OCI-LY3 (cell line): Measurements from ENCODE around the gene BRPF3.

Source experiments
- H2AFZ ChIP-seq: fragments of 200-600, 300-600 bp; shearing (Covaris generic); 2 replicates; pipeline ENCODE4 v1.6.0; 2014; ENCODE audit warnings: antibody characterized with exemption, low read depth, low read length
- H3K27ac ChIP-seq: fragments of 200-600, 300-600 bp; sonication (generic); 2 replicates; pipeline ENCODE4 v1.5.1; 2014; ENCODE audit warnings: mild to moderate bottlenecking, low read length, moderate library complexity, mixed read lengths
- H3K27me3 ChIP-seq: fragments of 200-600, 300-600 bp; sonication (generic); 2 replicates; pipeline ENCODE4 v1.6.1; 2014; ENCODE audit warnings: low read depth, low read length, mixed read lengths
- H3K36me3 ChIP-seq: fragments of 200-600, 300-600 bp; sonication (generic); replicated peaks from 2 replicates; pipeline ENCODE3; 2014; ENCODE audit warnings: low read depth, low read length, mixed read lengths
- H3K4me1 ChIP-seq: fragments of 300-600, 200-600 bp; sonication (generic); 2 replicates; pipeline ENCODE4 v1.6.1; 2014; ENCODE audit warnings: low read length, mixed read lengths
- H3K4me2 ChIP-seq: fragments of 200-600, 300-600 bp; sonication (generic); 2 replicates; pipeline ENCODE4 v1.6.1; 2014; ENCODE audit warnings: low read length, mixed read lengths
- H3K4me3 ChIP-seq: fragments of 300-600, 200-600 bp; sonication (generic); 2 replicates; pipeline ENCODE4 v1.5.1; 2014; ENCODE audit warnings: antibody characterized with exemption, mild to moderate bottlenecking, low read length, moderate library complexity
- H3K79me2 ChIP-seq: fragments of 300-600, 200-600 bp; shearing (Covaris generic); 2 replicates; pipeline ENCODE4 v1.6.1; 2014; ENCODE audit warnings: mild to moderate bottlenecking, low read length, mixed read lengths
- H3K9ac ChIP-seq: fragments of 300-600, 200-600 bp; shearing (Covaris generic); 2 replicates; pipeline ENCODE4 v1.6.0; 2014; ENCODE audit warnings: mild to moderate bottlenecking, low read length, moderate library complexity
- H3K9me3 ChIP-seq: fragments of 200-600, 300-600 bp; shearing (Covaris generic); 2 replicates; pipeline ENCODE4 v1.6.1; 2014; ENCODE audit warnings: low read length, mixed read lengths; ENCODE audit not compliant: insufficient read depth
- H4K20me1 ChIP-seq: fragments of 200-600, 300-600 bp; sonication (generic); 2 replicates; pipeline ENCODE4 v1.6.1; 2016; ENCODE audit warnings: low read length, mixed read lengths; ENCODE audit not compliant: insufficient read depth
- EZH2phosphoT487 ChIP-seq: fragments of 200-600 bp; shearing (Covaris generic); IDR thresholded peaks from 2 replicates; pipeline ENCODE4 v1.6.1; 2018; ENCODE audit warnings: antibody characterized with exemption, mixed run types, low read depth
- TF ChIP-seq, protein P1 (sequence below): fragments of 200-600, 300-600 bp; sonication (generic); IDR thresholded peaks from 2 replicates; pipeline ENCODE4 v1.5.1; 2014; ENCODE audit warnings: antibody characterized with exemption, low read length, low read depth

The BRPF3 gene

DNA sequence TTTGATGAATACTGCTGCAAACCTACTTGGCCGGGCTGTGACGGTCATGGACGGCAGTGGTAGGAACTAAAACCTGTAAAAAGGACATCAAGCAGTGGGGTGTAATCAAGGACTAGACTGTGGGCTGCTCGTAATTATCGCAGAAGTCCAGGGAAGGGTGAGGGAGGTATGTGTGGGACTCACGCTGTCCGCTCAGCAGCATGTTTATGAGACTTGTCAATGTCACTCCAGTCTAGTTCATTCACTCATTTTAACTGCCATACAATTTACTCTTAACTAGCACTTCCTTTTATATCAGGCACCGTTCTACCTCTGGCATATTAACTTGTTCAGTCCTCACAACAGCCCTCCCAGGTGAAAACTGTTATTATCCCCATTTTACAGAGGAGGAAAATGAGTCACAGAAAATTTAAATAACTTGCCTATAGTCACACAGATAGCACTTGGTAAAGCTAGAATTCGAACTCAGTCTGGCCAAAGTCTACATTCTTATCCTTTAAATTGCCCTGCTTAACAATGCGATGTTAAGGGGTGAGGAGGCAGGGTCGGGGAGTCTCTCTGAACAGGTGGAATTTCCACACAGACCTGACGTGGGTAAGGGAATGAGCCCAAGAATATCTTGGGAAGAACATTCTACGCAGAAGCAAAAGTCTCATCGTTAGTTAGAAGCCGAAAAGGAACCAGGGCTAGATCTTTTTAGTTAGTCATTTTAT lies 77.4 kb downstream of the BRPF3 start:
- H3K27ac ChIP-seq = no peak overlapping the region
- H3K9me3 ChIP-seq = no peaks in the 10 kb centered on the region
- no peak overlapping the region for H3K4me2 ChIP-seq
- no peak overlapping the region for H3K9ac ChIP-seq
- H3K4me1 ChIP-seq = no peaks in the 10 kb centered on the region
- no peak for TF ChIP-seq EZH2phosphoT487
- TF ChIP-seq, protein P1, sequence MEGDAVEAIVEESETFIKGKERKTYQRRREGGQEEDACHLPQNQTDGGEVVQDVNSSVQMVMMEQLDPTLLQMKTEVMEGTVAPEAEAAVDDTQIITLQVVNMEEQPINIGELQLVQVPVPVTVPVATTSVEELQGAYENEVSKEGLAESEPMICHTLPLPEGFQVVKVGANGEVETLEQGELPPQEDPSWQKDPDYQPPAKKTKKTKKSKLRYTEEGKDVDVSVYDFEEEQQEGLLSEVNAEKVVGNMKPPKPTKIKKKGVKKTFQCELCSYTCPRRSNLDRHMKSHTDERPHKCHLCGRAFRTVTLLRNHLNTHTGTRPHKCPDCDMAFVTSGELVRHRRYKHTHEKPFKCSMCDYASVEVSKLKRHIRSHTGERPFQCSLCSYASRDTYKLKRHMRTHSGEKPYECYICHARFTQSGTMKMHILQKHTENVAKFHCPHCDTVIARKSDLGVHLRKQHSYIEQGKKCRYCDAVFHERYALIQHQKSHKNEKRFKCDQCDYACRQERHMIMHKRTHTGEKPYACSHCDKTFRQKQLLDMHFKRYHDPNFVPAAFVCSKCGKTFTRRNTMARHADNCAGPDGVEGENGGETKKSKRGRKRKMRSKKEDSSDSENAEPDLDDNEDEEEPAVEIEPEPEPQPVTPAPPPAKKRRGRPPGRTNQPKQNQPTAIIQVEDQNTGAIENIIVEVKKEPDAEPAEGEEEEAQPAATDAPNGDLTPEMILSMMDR = no peak
- H3K27me3 ChIP-seq = peaks cover 65% of the 10 kb centered on the region
- H3K36me3 ChIP-seq = no peaks in the 10 kb centered on the region
- no peaks in the 10 kb centered on the region for H4K20me1 ChIP-seq
- no peak overlapping the region for H2AFZ ChIP-seq
- no peaks in the 10 kb centered on the region for H3K79me2 ChIP-seq
- H3K4me3 ChIP-seq = no peak overlapping the region

DNA sequence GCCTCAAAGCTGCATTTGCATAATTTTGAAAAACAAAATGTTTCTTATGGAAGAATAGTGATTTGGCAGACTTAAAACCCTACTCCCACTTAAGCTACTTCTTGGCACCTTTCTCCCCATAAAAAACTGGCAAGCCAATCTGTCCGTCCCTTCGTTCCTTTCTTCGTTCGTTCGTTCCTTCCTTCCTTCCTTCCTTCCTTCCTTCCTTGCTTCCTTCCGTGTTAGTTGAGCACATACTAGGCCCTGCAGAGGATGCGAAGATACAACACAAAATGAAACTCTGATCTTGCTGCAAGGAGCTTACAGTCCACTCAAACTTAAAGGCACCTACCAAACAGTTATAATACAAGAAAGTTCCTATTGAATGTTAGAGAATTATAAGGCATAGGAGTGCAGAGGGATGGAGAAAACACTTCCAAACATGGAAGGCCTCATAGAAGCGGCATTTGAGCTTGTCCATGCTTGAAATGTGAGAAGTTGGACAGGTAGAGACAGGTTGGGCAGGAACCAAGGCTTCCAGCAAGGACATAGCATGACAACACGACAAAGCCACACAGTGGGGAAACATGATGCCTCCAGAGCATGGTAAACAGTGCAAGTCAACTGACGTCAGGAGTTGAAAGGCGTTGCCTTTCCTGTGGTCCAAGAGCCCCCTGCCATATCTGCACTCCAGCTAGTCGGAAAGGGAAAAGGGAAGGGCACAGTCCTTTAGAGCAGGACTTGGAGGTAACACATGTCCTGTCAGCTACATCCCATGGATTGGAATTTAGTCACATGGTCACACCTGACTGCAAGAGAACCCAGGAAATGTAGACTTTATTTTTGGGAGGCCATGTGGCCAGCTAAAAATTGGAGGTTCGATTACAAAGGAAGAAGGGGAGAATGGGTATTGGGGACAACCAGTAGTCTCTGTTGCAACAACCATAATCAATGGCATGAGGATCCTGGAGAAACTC lies 80.3 kb downstream of the BRPF3 start:
- H3K4me1 ChIP-seq = peaks cover 14% of the 10 kb centered on the region
- peaks cover 65% of the 10 kb centered on the region for H3K27me3 ChIP-seq
- no peaks in the 10 kb centered on the region for H4K20me1 ChIP-seq
- TF ChIP-seq EZH2phosphoT487 = no peak
- TF ChIP-seq, protein P1 = no peak
- H2AFZ ChIP-seq = no peak overlapping the region
- H3K4me2 ChIP-seq = no peak overlapping the region
- no peak overlapping the region for H3K4me3 ChIP-seq
- H3K9me3 ChIP-seq = no peaks in the 10 kb centered on the region
- H3K27ac ChIP-seq = no peak overlapping the region
- H3K9ac ChIP-seq = no peak overlapping the region
- H3K79me2 ChIP-seq = no peaks in the 10 kb centered on the region
- no peaks in the 10 kb centered on the region for H3K36me3 ChIP-seq

DNA sequence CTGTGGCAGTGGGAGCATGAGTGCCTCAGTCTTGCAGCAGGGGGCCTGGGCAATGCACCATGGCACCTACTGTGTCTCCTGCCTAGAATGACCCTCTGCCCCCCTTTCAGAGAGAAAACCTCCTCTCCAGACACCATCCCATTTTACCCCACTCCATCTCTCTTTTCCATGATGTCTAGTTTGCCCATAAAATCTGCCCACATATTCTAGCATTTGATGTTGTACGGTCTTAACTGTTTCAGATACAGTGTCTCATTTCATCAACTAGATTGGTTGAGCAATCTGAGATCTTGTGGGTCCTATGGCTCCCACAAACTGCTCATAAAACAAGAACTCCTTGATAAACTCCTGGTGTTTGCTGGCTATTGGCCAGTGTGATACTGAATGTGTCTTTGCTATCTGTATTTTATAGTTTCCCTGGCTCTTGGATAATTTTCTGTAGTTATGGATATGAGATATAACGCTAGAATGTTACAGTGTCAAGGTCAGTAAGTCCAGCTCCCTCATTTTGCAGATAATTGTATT lies 81.5 kb downstream of the BRPF3 start:
- H3K27ac ChIP-seq = no peak overlapping the region
- H3K9ac ChIP-seq = no peak overlapping the region
- H3K4me3 ChIP-seq = no peak overlapping the region
- H3K79me2 ChIP-seq = no peaks in the 10 kb centered on the region
- H4K20me1 ChIP-seq = no peaks in the 10 kb centered on the region
- H3K27me3 ChIP-seq = peaks cover 68% of the 10 kb centered on the region
- peaks cover 14% of the 10 kb centered on the region for H3K4me1 ChIP-seq
- H3K36me3 ChIP-seq = no peaks in the 10 kb centered on the region
- H2AFZ ChIP-seq = no peak overlapping the region
- H3K4me2 ChIP-seq = no peak overlapping the region
- H3K9me3 ChIP-seq = no peaks in the 10 kb centered on the region
- TF ChIP-seq, protein P1 = no peak

DNA sequence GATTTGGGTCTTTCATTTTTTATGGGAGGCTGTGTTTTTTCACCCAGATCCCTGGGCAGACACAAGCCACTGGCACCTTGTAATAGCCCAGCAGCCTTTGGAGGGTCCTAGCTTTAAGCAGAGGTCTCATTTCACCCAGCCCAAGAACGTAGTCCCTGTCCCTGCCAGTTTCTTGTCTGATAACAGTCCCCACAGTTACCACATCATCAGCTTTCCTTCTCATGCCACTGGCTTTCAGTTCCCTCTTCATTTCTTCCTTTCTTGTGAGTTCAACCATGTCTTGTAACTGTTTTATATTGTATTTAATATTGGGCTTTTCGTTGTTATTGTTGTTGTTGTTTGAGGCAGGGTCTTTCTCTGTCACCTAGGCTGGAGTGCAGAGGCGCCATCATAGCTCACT lies 83.9 kb downstream of the BRPF3 start:
- H3K36me3 ChIP-seq = no peaks in the 10 kb centered on the region
- H2AFZ ChIP-seq = no peak overlapping the region
- H3K27ac ChIP-seq = no peak overlapping the region
- no peaks in the 10 kb centered on the region for H3K9me3 ChIP-seq
- no peaks in the 10 kb centered on the region for H4K20me1 ChIP-seq
- no peaks in the 10 kb centered on the region for H3K79me2 ChIP-seq
- no peak overlapping the region for H3K4me3 ChIP-seq
- H3K27me3 ChIP-seq = peaks cover 70% of the 10 kb centered on the region
- H3K9ac ChIP-seq = no peak overlapping the region
- H3K4me2 ChIP-seq = peak overlapping the region; percentile 31
- peaks cover 14% of the 10 kb centered on the region for H3K4me1 ChIP-seq
- no peak for TF ChIP-seq EZH2phosphoT487
- TF ChIP-seq, protein P1 = no peak
